SIG-M5 treated with dmso at 0.1 percent for 504 hours (cell line): ENCODE measurements around the gene KDSR.
A peak's percentile ranks its signal among the peaks of the same experiment; 100 is the strongest.
"Not testable (repeated sequence)": the region's sequence is repeated elsewhere in the genome, so short reads cannot be mapped to it uniquely, and the experiment has no call there.

Experiments
- DNase-seq: peaks from one replicate; lab custom pipeline; 2025; ENCODE audit not compliant: unreplicated experiment; lab: John Stamatoyannopoulos, UW

KDSR gene

GRCh38 chr18:63366213-63367052 lies 573 bp downstream of the KDSR start:
- peak; percentile 59 for DNase-seq

GRCh38 chr18:63365876-63366212 lies 1.2 kb downstream of the KDSR start:
- peak; percentile 31 for DNase-seq

GRCh38 chr18:63363951-63364350 lies 3.1 kb downstream of the KDSR start:
- no peak for DNase-seq

GRCh38 chr18:63363420-63363819 lies 3.6 kb downstream of the KDSR start:
- not testable (repeated sequence) for DNase-seq

- no peak for DNase-seq
Observed at GRCh38 chr18:63356272-63356896, 10.6 kb downstream of the KDSR start.

GRCh38 chr18:63350230-63350629 lies 16.8 kb downstream of the KDSR start:
- DNase-seq, result no peak

- DNase-seq, result no peak
Observed at GRCh38 chr18:63348508-63349136, 18.4 kb downstream of the KDSR start.

GRCh38 chr18:63346480-63347183 lies 20.4 kb downstream of the KDSR start:
- no peak for DNase-seq

- no peak for DNase-seq
Observed at GRCh38 chr18:63346031-63346430, 21.0 kb downstream of the KDSR start.

- DNase-seq, result no peak
Observed at GRCh38 chr18:63344918-63345317, 22.1 kb downstream of the KDSR start.

GRCh38 chr18:63344263-63344662 lies 22.7 kb downstream of the KDSR start:
- no peak for DNase-seq

- peak; percentile 20 for DNase-seq
Observed at GRCh38 chr18:63342206-63342605, 24.8 kb downstream of the KDSR start.

GRCh38 chr18:63339920-63340484 lies 27.0 kb downstream of the KDSR start:
- peak; percentile 59 for DNase-seq

GRCh38 chr18:63336366-63337099 lies 30.5 kb downstream of the KDSR start:
- DNase-seq, result no peak

GRCh38 chr18:63331105-63331504 lies 35.9 kb downstream of the KDSR start:
- no peak for DNase-seq

- no peak for DNase-seq
Observed at GRCh38 chr18:63329431-63330145, 37.4 kb downstream of the KDSR start.

GRCh38 chr18:63326011-63326410 lies 41.0 kb downstream of the KDSR start:
- no peak for DNase-seq

GRCh38 chr18:63325086-63325686 lies 41.8 kb downstream of the KDSR start:
- no peak for DNase-seq

- peak; percentile 87 for DNase-seq
Observed at GRCh38 chr18:63322908-63323634, 43.9 kb downstream of the KDSR start.
